ENCODE data around the gene DUSP21.
"Not testable (repeated sequence)": the region's sequence is repeated elsewhere in the genome, so short reads cannot be mapped to it uniquely, and the experiment has no call there.

The DUSP21 gene

DNA sequence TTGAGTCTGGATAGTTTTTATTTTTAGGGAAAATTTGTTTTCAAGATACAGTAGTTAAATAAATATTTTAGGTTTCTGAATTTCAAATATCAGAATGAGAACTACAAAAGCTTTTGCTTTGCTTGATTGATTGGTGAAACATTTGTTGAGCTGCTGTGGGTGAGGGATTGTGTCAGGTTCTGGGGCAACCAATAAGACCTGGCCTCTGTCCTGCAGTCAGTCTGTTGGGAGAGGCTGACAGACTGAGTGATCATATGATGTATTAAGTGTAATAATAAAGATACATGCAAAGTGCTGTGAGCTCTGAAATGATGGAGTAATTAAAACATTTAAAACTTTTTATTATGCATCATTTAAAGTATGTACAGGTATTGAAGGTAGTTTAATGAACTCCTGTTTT, 38.8 kb downstream of the DUSP21 start:
- H3K36me3 ChIP-seq (ENCODE audit: insufficient read depth, low read length): no peaks in the 10 kb centered on the region
- H3K4me1 ChIP-seq (ENCODE audit: insufficient read depth, low read length): no peaks in the 10 kb centered on the region
- H3K4me2 ChIP-seq (ENCODE audit: insufficient read depth, low read length): no peak overlapping the region
- no peak overlapping the region for H2AFZ ChIP-seq (ENCODE audit: low read depth, low read length)
- no peak overlapping the region for H3K9ac ChIP-seq (ENCODE audit: low read depth, low read length)
- no peak for DNase-seq
- no peaks in the 10 kb centered on the region for H3K9me3 ChIP-seq (ENCODE audit: insufficient read depth, low read length, severe bottlenecking)
- no peaks in the 10 kb centered on the region for H3K27me3 ChIP-seq (ENCODE audit: insufficient read depth, low read length, poor library complexity)
- peaks cover 97% of the 10 kb centered on the region for H3K79me2 ChIP-seq (ENCODE audit: insufficient read depth, low read length)
- H4K20me1 ChIP-seq (ENCODE audit: insufficient read depth, low read length): peaks cover 26% of the 10 kb centered on the region; the same call in 1 of the 2 replicates
- TF ChIP-seq EZH2 (IDR thresholded peaks at IDR 0.05; ENCODE audit: borderline replicate concordance, low read depth, low read length, severe bottlenecking): no peak
- no peak overlapping the region for H3K27ac ChIP-seq (ENCODE audit: low read length)
- no peak for ATAC-seq (ENCODE audit: insufficient read depth, low read depth)
- H3K4me3 ChIP-seq (ENCODE audit: low read depth in 1 of 2, low read length in 2 of 2): no peak overlapping the region

DNA sequence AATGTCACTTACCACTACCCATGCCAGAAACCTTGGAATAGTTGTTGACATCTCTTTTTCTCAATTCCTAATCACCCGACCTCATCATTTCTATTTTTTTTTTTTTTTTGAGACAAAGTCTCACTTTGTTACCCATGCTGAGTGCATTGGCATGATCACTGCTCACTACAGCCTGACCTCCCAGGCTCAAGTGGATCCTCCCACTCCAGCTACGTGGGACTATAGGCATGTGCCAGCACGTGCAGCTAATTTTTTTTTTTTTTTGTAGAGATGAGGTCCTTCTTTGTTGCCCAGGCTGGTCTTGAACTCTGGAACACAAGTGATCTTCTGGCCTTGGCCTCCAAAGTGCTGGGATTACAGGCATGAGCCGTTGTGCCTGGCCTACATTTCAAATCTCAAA, 41.1 kb downstream of the DUSP21 start:
- no peaks in the 10 kb centered on the region for H3K9me3 ChIP-seq (ENCODE audit: insufficient read depth, low read length, severe bottlenecking)
- TF ChIP-seq, protein P1, sequence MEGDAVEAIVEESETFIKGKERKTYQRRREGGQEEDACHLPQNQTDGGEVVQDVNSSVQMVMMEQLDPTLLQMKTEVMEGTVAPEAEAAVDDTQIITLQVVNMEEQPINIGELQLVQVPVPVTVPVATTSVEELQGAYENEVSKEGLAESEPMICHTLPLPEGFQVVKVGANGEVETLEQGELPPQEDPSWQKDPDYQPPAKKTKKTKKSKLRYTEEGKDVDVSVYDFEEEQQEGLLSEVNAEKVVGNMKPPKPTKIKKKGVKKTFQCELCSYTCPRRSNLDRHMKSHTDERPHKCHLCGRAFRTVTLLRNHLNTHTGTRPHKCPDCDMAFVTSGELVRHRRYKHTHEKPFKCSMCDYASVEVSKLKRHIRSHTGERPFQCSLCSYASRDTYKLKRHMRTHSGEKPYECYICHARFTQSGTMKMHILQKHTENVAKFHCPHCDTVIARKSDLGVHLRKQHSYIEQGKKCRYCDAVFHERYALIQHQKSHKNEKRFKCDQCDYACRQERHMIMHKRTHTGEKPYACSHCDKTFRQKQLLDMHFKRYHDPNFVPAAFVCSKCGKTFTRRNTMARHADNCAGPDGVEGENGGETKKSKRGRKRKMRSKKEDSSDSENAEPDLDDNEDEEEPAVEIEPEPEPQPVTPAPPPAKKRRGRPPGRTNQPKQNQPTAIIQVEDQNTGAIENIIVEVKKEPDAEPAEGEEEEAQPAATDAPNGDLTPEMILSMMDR (IDR thresholded peaks at IDR 0.05; ENCODE audit: borderline replicate concordance, extremely low read depth, low read length, poor library complexity, severe bottlenecking): no peak
- no peak for TF ChIP-seq EZH2 (IDR thresholded peaks at IDR 0.05; ENCODE audit: borderline replicate concordance, low read depth, low read length, severe bottlenecking)
- H3K9ac ChIP-seq (ENCODE audit: low read depth, low read length): no peak overlapping the region
- H3K79me2 ChIP-seq (ENCODE audit: insufficient read depth, low read length): peaks cover 97% of the 10 kb centered on the region
- peaks cover 22% of the 10 kb centered on the region; the same call in 1 of the 2 replicates for H4K20me1 ChIP-seq (ENCODE audit: insufficient read depth, low read length)
- H3K4me2 ChIP-seq (ENCODE audit: insufficient read depth, low read length): no peak overlapping the region
- H2AFZ ChIP-seq (ENCODE audit: low read depth, low read length): no peak overlapping the region
- no peak overlapping the region for H3K27ac ChIP-seq (ENCODE audit: low read length)
- ATAC-seq (ENCODE audit: insufficient read depth, low read depth) (no peak), DNase-seq (no peak)
- H3K4me1 ChIP-seq (ENCODE audit: insufficient read depth, low read length): no peaks in the 10 kb centered on the region
- no peaks in the 10 kb centered on the region for H3K27me3 ChIP-seq (ENCODE audit: insufficient read depth, low read length, poor library complexity)
- no peak overlapping the region for H3K4me3 ChIP-seq (ENCODE audit: low read depth in 1 of 2, low read length in 2 of 2)
- H3K36me3 ChIP-seq (ENCODE audit: insufficient read depth, low read length): no peaks in the 10 kb centered on the region

DNA sequence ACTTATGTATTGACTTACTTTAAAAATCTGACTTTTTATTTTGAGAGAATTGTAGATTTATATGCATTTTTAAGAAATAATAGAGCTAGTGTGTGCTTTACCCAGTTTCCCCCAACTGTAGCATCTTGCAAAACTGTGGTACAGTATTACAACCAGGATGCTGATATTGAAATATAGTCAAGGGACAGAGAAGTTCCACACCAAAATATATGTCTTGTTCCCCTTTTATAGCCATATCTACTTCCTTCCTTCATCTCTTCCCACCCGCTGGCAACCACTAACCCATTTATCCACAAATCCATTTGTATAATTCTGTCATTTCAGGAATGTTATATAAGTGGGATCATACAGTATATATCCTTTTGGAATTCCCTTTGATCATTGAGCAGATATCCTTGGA, 46.0 kb downstream of the DUSP21 start:
- Histone ChIP-seq H4K20me1 (ENCODE audit: insufficient read depth, low read length) (no peaks in the 10 kb centered on the region; the same call in 1 of the 2 replicates), H2AFZ (ENCODE audit: low read depth, low read length) (no peak overlapping the region), H3K4me1 (ENCODE audit: insufficient read depth, low read length) (no peaks in the 10 kb centered on the region), H3K9me3 (ENCODE audit: insufficient read depth, low read length, severe bottlenecking) (no peaks in the 10 kb centered on the region), H3K27ac (ENCODE audit: low read length) (no peak overlapping the region), H3K27me3 (ENCODE audit: insufficient read depth, low read length, poor library complexity) (no peaks in the 10 kb centered on the region), H3K4me3 (ENCODE audit: low read depth in 1 of 2, low read length in 2 of 2) (no peak overlapping the region), H3K79me2 (ENCODE audit: insufficient read depth, low read length) (peaks cover 96% of the 10 kb centered on the region), H3K9ac (ENCODE audit: low read depth, low read length) (no peak overlapping the region), H3K4me2 (ENCODE audit: insufficient read depth, low read length) (no peak overlapping the region), H3K36me3 (ENCODE audit: insufficient read depth, low read length) (no peaks in the 10 kb centered on the region)
- ATAC-seq (ENCODE audit: insufficient read depth, low read depth) (no peak), DNase-seq (no peak)
- no peak for TF ChIP-seq EZH2 (IDR thresholded peaks at IDR 0.05; ENCODE audit: borderline replicate concordance, low read depth, low read length, severe bottlenecking)
- TF ChIP-seq, protein P1 (IDR thresholded peaks at IDR 0.05; ENCODE audit: borderline replicate concordance, extremely low read depth, low read length, poor library complexity, severe bottlenecking): no peak

DNA sequence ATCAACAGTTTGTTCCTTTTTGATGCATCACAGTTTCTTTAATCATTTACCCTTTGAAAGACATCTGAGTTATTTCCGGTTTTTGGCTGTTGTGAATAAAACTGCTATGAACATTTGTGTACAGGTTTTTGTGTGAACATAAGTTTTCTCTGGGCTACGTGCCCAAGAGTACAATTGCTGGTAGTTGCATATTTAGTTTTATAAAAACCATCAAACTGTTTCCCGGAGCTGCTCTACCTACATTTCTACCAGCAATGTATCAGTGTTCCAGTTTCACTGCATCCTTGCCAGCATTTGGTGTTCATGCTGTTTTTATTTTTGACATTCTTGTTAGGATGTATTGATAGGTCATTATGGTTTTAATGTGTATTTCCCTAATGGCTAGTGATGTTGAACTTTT, 46.4 kb downstream of the DUSP21 start:
- Histone ChIP-seq H3K36me3 (ENCODE audit: insufficient read depth, low read length) (no peaks in the 10 kb centered on the region), H3K9ac (ENCODE audit: low read depth, low read length) (no peak overlapping the region), H3K4me2 (ENCODE audit: insufficient read depth, low read length) (no peak overlapping the region), H3K9me3 (ENCODE audit: insufficient read depth, low read length, severe bottlenecking) (no peaks in the 10 kb centered on the region), H4K20me1 (ENCODE audit: insufficient read depth, low read length) (no peaks in the 10 kb centered on the region), H3K79me2 (ENCODE audit: insufficient read depth, low read length) (peaks cover 95% of the 10 kb centered on the region), H2AFZ (ENCODE audit: low read depth, low read length) (no peak overlapping the region), H3K27ac (ENCODE audit: low read length) (no peak overlapping the region), H3K27me3 (ENCODE audit: insufficient read depth, low read length, poor library complexity) (no peaks in the 10 kb centered on the region), H3K4me1 (ENCODE audit: insufficient read depth, low read length) (no peaks in the 10 kb centered on the region), H3K4me3 (ENCODE audit: low read depth in 1 of 2, low read length in 2 of 2) (no peak overlapping the region)
- no peak for ATAC-seq (ENCODE audit: insufficient read depth, low read depth)
- TF ChIP-seq EZH2 (IDR thresholded peaks at IDR 0.05; ENCODE audit: borderline replicate concordance, low read depth, low read length, severe bottlenecking): no peak
- TF ChIP-seq, protein P1 (IDR thresholded peaks at IDR 0.05; ENCODE audit: borderline replicate concordance, extremely low read depth, low read length, poor library complexity, severe bottlenecking): no peak
- no peak for DNase-seq

DNA sequence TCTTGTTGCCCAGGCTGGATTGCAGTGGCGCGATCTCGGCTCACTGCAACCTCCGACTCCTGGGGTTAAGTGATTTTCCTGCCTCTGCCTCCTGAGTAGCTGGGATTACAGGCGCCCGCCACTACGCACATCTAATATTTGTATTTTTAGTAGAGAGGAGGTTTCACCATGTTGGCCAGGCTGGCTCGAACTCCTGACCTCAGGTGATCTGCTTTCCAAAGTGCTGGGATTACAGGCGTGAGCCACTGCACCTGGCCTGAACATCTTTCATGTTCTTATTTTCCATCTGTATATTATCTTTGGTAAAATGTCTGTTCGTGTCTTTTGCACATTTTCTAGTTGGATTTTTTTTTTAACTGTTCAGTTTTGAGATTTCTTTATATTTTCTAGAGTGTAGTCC, 46.9 kb downstream of the DUSP21 start:
- not testable (repeated sequence) for H3K27me3 ChIP-seq (ENCODE audit: insufficient read depth, low read length, poor library complexity); H3K4me2 ChIP-seq (ENCODE audit: insufficient read depth, low read length); H2AFZ ChIP-seq (ENCODE audit: low read depth, low read length); H3K27ac ChIP-seq (ENCODE audit: low read length); H3K4me1 ChIP-seq (ENCODE audit: insufficient read depth, low read length); DNase-seq; H4K20me1 ChIP-seq (ENCODE audit: insufficient read depth, low read length); H3K9ac ChIP-seq (ENCODE audit: low read depth, low read length); H3K36me3 ChIP-seq (ENCODE audit: insufficient read depth, low read length); ATAC-seq (ENCODE audit: insufficient read depth, low read depth); H3K9me3 ChIP-seq (ENCODE audit: insufficient read depth, low read length, severe bottlenecking); H3K4me3 ChIP-seq (ENCODE audit: low read depth in 1 of 2, low read length in 2 of 2)
- peaks cover 95% of the 10 kb centered on the region for H3K79me2 ChIP-seq (ENCODE audit: insufficient read depth, low read length)

Data from DND-41 (cell line).